Activated T-cell treated with anti-CD3 and anti-CD28 coated beads, Interleukin-2, amount 50 U/mL, for 72 hours (primary cell): ENCODE results near the gene DPYD. TPM values are rescaled to one million over a fixed set of nuclear protein-coding genes. Genes with fewer than 3 reads are reported as not detected.

Experiments used
- ATAC-seq, 2 donors: fragments of 150-1000 bp; cut with Tn5 transposase; replicated peaks in 1 of 2; 2 replicates each; pipeline ENCODE4 v1.10.0; 2021; ENCODE audit warnings: moderate library complexity in 2 of 2, mild to moderate bottlenecking in 1 of 2
- DNase-seq, 2 donors: peaks; one replicate each; pipeline ENCODE4 v3.0.0; 2021 to 2022; ENCODE audit warnings: mixed read lengths in 1 of 2
- H3K27ac Mint-ChIP-seq: one replicate; pipeline ENCODE4 v1.8.0; 2022; ENCODE audit warnings: mild to moderate bottlenecking, moderate library complexity, mixed read lengths
- H3K27me3 Mint-ChIP-seq: one replicate; pipeline ENCODE4 v1.8.0; 2022; ENCODE audit warnings: low read depth, mixed read lengths
- H3K36me3 Mint-ChIP-seq, 2 donors: one replicate each; pipeline ENCODE4 v1.8.0; 2022; ENCODE audit warnings: mixed read lengths in 2 of 2, mild to moderate bottlenecking in 1 of 2; ENCODE audit not compliant: insufficient read depth in 2 of 2
- H3K4me1 Mint-ChIP-seq: one replicate; pipeline ENCODE4 v1.8.0; 2022; ENCODE audit warnings: low read depth, mixed read lengths
- H3K4me3 Mint-ChIP-seq, 2 donors: one replicate each; pipeline ENCODE4 v1.8.0; 2022; ENCODE audit warnings: mild to moderate bottlenecking in 2 of 2, mixed read lengths in 2 of 2, moderate library complexity in 2 of 2
- H3K9me3 Mint-ChIP-seq, 2 donors: one replicate each; pipeline ENCODE4 v1.8.0; 2022; ENCODE audit warnings: mixed read lengths in 2 of 2
- total RNA-seq, 2 donors: library from RNA; stranded (reverse); gene quantifications; one replicate each; pipeline ENCODE4 v1.2.3, GENCODE V29; 2022

The DPYD gene
- total RNA-seq, 2 donors from 2014 or later = 13.4 to 18.2 TPM

DNA sequence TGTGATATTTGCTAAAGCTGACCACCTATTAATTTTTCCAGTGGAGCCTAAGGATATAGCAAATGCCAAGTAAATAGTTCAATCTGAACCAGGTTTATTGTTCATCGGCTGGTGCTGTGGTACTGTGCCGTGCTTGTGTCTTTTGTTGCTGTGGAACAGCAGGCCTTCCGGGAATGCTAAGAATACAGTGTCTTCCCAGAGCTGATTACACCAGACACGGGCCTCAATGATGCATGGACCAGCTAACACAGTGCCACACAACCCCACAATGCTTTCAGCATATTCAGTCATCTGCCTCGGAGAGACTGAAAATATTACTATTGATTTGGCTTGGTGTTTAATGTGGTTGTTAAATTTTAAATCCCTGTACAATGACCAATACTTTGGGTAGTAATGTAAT, 783.8 kb downstream of the DPYD start:
- H3K27ac Mint-ChIP-seq = no peak overlapping the region
- ATAC-seq (no peak), DNase-seq (no peak)
- no peaks in the 10 kb centered on the region for H3K36me3 Mint-ChIP-seq
- no peaks in the 10 kb centered on the region for H3K27me3 Mint-ChIP-seq
- H3K4me3 Mint-ChIP-seq = no peak overlapping the region
- H3K4me1 Mint-ChIP-seq = no peaks in the 10 kb centered on the region
- no peaks in the 10 kb centered on the region for H3K9me3 Mint-ChIP-seq

- no peaks in the 10 kb centered on the region for H3K9me3 Mint-ChIP-seq
- ATAC-seq = no peak
- H3K27me3 Mint-ChIP-seq = no peaks in the 10 kb centered on the region
- H3K36me3 Mint-ChIP-seq = peaks cover 0 to 2% of the 10 kb centered on the region in 2 donors
- H3K4me1 Mint-ChIP-seq = no peaks in the 10 kb centered on the region
- no peak for DNase-seq
- no peak overlapping the region for H3K27ac Mint-ChIP-seq
- H3K4me3 Mint-ChIP-seq = no peak overlapping the region
Measured at GRCh38 chr1:97135972-97136371, 784.9 kb downstream of the DPYD start.

DNA sequence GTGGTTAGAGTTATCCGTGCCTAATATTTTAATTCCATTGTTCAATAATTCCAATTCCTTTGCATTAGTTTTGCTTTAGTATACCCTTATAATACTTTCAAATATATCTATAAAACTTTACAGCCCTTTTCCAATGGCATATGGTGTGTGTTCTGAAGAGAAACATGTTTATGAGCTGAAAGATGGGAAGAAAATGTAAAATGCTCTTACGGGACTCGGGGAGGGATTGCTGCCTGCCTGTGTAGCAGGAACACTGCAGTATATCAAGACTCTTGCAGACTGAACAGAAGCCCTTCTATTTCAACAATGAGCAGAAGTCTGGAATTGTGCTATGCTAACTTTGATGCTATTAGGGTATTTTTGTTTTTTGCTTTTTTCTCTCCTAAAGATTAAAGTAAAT, 792.4 kb downstream of the DPYD start:
- ATAC-seq (no peak), DNase-seq (no peak)
- Mint-ChIP-seq H3K27ac (no peak overlapping the region), H3K36me3 (peaks cover 3 to 4% of the 10 kb centered on the region in 2 donors), H3K9me3 (no peaks in the 10 kb centered on the region), H3K27me3 (no peaks in the 10 kb centered on the region), H3K4me1 (no peaks in the 10 kb centered on the region), H3K4me3 (no peak overlapping the region)

GRCh38 chr1:97123717-97124431, 797.0 kb downstream of the DPYD start:
- H3K27ac Mint-ChIP-seq = no peak overlapping the region
- H3K27me3 Mint-ChIP-seq = no peaks in the 10 kb centered on the region

DNA sequence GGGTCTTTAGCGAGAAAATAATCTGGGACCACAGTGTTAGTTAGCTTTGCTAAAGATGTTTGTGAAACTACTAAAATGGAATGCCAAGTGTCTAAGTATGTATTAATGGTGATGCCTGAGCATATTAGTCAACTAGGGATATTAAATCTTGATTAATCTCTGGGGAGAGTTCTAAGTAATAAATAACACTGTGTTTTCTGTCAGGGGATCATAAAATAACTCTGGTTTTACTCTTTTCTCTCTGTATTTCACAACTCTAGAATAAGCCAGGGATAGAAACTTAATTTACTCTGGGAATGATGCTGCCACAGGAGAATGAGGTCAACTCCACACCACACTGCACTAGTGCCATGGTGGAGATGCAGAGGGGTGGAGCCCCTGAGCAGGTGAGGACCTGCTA, 800.0 kb downstream of the DPYD start:
- Mint-ChIP-seq H3K4me1 (no peaks in the 10 kb centered on the region), H3K27ac (no peak overlapping the region), H3K9me3 (no peaks in the 10 kb centered on the region), H3K4me3 (no peak overlapping the region), H3K27me3 (no peaks in the 10 kb centered on the region), H3K36me3 (no peaks in the 10 kb centered on the region)
- ATAC-seq (no peak), DNase-seq (no peak)

More at GRCh38 chr1:97123717-97124431, 797.0 kb downstream of the DPYD start:
- H3K9me3 Mint-ChIP-seq = no peaks in the 10 kb centered on the region
- no peak for ATAC-seq
- no peaks in the 10 kb centered on the region for H3K4me1 Mint-ChIP-seq
- peaks cover 0 to 1% of the 10 kb centered on the region in 2 donors for H3K36me3 Mint-ChIP-seq
- DNase-seq = no peak
- no peak overlapping the region for H3K4me3 Mint-ChIP-seq

DNA sequence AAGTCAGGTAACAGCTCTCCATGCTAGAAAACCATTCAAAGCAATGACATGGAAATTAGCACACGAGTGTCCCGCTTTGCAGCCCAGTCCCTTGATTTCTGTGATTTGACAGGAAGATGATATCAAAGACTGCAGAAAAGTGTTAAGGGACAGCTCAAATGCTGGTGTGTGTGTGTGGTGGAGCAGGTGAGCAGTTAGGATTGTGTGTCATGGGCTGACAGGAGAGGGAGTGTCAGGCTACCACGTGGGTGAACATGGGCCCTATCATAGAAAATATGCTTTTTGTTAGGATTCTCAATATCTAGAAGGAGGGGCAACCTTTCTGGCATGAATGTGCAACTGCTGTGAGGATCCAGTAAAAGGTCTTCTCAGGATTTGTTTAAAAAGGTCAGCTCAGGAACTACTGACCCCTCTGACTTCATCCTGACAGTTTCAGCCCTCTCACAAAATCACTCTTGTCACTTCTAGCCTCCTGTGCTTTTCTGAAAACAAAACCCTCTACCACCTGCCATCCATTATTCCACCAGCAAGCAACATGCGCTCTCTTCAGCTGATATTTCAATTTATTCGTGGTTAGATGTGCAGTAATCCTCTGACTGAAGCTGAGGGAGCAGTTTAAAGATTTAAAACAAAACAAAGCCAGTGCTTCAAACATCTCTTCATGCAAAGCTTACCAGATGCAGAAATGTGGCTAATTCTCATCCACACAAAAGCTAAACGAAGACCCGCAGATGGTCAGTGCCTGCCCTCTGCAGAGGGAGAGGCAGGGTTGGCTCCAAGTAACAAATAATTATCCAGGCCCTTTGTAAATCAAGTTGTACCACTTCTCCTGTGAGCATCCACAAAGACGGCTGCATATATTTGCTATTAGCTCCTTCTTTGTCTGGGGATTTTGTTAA, 801.3 kb downstream of the DPYD start:
- no peaks in the 10 kb centered on the region for H3K9me3 Mint-ChIP-seq
- no peaks in the 10 kb centered on the region for H3K27me3 Mint-ChIP-seq
- no peak for DNase-seq
- H3K36me3 Mint-ChIP-seq = no peaks in the 10 kb centered on the region
- no peak overlapping the region for H3K27ac Mint-ChIP-seq
- H3K4me3 Mint-ChIP-seq = no peak overlapping the region
- no peak for ATAC-seq
- no peaks in the 10 kb centered on the region for H3K4me1 Mint-ChIP-seq

DNA sequence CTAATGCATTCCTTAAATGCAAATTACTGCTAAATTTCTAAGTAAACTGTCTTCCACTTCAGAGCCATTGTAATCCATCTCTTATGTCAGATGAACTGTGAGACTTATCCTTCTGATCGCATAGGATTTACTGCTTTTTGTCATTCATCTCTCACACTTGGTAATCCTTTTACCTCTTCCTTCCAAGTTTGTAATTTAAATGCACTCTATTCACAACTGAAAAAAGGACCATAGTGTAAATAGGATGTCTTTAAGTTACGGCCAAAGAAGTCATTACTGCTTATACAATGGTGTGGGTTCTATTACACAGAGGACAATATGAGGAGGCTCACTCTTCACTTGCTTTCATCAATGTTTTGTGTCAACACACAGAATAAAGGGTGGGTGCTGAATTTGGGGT, 806.0 kb downstream of the DPYD start:
- Mint-ChIP-seq H3K27me3 (no peaks in the 10 kb centered on the region), H3K4me3 (no peak overlapping the region), H3K4me1 (no peaks in the 10 kb centered on the region), H3K36me3 (no peaks in the 10 kb centered on the region), H3K9me3 (no peaks in the 10 kb centered on the region), H3K27ac (no peak overlapping the region)
- ATAC-seq (no peak), DNase-seq (no peak)

- Mint-ChIP-seq H3K4me3 (no peak overlapping the region), H3K27ac (no peak overlapping the region), H3K9me3 (no peaks in the 10 kb centered on the region), H3K4me1 (no peaks in the 10 kb centered on the region), H3K36me3 (no peaks in the 10 kb centered on the region), H3K27me3 (no peaks in the 10 kb centered on the region)
- no peak for ATAC-seq
- DNase-seq = no peak
Measured at GRCh38 chr1:97112442-97112841, 808.4 kb downstream of the DPYD start.

GRCh38 chr1:97108179-97108578, 812.7 kb downstream of the DPYD start:
- DNase-seq (no peak), ATAC-seq (no peak)
- H3K27ac Mint-ChIP-seq = no peak overlapping the region

GRCh38 chr1:97105531-97105930, 815.3 kb downstream of the DPYD start:
- H3K36me3 Mint-ChIP-seq = no peaks in the 10 kb centered on the region
- DNase-seq = no peak
- no peak overlapping the region for H3K4me3 Mint-ChIP-seq
- H3K27me3 Mint-ChIP-seq = no peaks in the 10 kb centered on the region
- no peak overlapping the region for H3K27ac Mint-ChIP-seq
- peaks cover 0 to 2% of the 10 kb centered on the region in 2 donors for H3K9me3 Mint-ChIP-seq
- ATAC-seq = no peak
- H3K4me1 Mint-ChIP-seq = no peaks in the 10 kb centered on the region

More at GRCh38 chr1:97108179-97108578, 812.7 kb downstream of the DPYD start:
- Mint-ChIP-seq H3K9me3 (peaks cover 0 to 2% of the 10 kb centered on the region in 2 donors), H3K4me1 (no peaks in the 10 kb centered on the region), H3K36me3 (no peaks in the 10 kb centered on the region), H3K4me3 (no peak overlapping the region), H3K27me3 (no peaks in the 10 kb centered on the region)

DNA sequence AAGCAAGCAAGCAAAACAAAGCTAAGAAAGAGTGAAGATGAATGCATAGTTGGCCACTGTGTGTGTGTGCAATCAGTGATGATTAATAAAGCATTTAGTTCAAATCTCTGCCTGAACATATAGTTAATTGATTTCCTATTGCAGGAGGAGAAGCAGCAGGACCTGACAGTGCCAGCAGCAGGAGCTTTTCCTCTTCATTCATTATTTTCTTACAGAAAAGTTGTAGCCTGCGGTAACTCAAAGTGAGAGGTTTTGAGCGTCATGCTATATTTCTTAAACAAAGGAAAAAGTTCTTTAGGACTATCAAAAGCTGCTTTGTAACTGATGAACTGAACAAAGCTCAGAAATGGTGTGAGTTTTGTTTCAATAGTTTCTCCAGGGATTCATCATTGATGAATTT, 819.3 kb downstream of the DPYD start:
- no peak for DNase-seq
- Mint-ChIP-seq H3K4me1 (no peaks in the 10 kb centered on the region), H3K4me3 (no peak overlapping the region), H3K9me3 (peaks cover 0 to 2% of the 10 kb centered on the region in 2 donors), H3K36me3 (peaks cover 0 to under 1% of the 10 kb centered on the region in 2 donors), H3K27ac (no peak overlapping the region), H3K27me3 (no peaks in the 10 kb centered on the region)
- ATAC-seq = no peak

- H3K4me1 Mint-ChIP-seq = no peaks in the 10 kb centered on the region
- no peaks in the 10 kb centered on the region for H3K9me3 Mint-ChIP-seq
- no peak overlapping the region for H3K4me3 Mint-ChIP-seq
- peaks cover 0 to 1% of the 10 kb centered on the region in 2 donors for H3K36me3 Mint-ChIP-seq
- no peak for DNase-seq
- ATAC-seq = peak; percentile 41 to 62
- H3K27me3 Mint-ChIP-seq = no peaks in the 10 kb centered on the region
- H3K27ac Mint-ChIP-seq = no peak overlapping the region
Measured at GRCh38 chr1:97097404-97097925, 823.4 kb downstream of the DPYD start.

GRCh38 chr1:97095764-97096163, 825.1 kb downstream of the DPYD start:
- no peak overlapping the region for H3K4me3 Mint-ChIP-seq
- ATAC-seq = no peak
- no peaks in the 10 kb centered on the region for H3K27me3 Mint-ChIP-seq
- peaks cover 0 to 1% of the 10 kb centered on the region in 2 donors for H3K36me3 Mint-ChIP-seq
- H3K9me3 Mint-ChIP-seq = peaks cover 0 to 2% of the 10 kb centered on the region in 2 donors
- no peaks in the 10 kb centered on the region for H3K4me1 Mint-ChIP-seq
- H3K27ac Mint-ChIP-seq = no peak overlapping the region
- no peak for DNase-seq
